IPS-NIHi11 (cell line): ENCODE results near the gene AMZ1.

ENCODE experiments used
- DNase-seq: peaks from one replicate; pipeline ENCODE4 v3.0.0; 2012; ENCODE audit warnings: mixed read lengths, low spot score

The AMZ1 gene, protein sequence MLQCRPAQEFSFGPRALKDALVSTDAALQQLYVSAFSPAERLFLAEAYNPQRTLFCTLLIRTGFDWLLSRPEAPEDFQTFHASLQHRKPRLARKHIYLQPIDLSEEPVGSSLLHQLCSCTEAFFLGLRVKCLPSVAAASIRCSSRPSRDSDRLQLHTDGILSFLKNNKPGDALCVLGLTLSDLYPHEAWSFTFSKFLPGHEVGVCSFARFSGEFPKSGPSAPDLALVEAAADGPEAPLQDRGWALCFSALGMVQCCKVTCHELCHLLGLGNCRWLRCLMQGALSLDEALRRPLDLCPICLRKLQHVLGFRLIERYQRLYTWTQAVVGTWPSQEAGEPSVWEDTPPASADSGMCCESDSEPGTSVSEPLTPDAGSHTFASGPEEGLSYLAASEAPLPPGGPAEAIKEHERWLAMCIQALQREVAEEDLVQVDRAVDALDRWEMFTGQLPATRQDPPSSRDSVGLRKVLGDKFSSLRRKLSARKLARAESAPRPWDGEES

DNA sequence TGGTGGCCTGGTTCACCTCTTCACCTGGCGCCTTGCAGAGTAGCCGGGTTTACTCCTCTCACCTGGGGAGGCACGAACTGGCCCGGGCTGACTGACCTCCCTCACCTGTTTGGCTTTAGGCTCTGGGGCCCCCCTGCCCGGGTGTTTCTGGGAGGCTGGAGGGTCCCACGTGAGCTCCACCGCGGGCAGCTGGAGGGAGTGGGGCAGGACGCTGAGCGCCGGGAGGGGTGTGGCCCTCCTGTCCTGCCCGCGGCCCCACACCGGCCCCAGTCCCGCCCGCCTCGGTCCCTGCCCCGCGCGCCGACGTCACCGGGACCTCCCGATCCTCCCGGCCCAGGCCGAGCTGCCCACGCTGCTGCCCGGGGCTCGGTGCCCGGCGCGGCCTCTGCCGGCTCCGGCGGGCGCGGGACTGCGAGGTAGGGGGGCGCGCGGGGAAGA lies at the start of gene AMZ1:
Gene AMZ1 (plus strand): TSS at position 322 of the 438 bp plus-strand sequence. CDS start 12,250 bp downstream, outside the sequence.
- peak; percentile 73 for DNase-seq

DNA sequence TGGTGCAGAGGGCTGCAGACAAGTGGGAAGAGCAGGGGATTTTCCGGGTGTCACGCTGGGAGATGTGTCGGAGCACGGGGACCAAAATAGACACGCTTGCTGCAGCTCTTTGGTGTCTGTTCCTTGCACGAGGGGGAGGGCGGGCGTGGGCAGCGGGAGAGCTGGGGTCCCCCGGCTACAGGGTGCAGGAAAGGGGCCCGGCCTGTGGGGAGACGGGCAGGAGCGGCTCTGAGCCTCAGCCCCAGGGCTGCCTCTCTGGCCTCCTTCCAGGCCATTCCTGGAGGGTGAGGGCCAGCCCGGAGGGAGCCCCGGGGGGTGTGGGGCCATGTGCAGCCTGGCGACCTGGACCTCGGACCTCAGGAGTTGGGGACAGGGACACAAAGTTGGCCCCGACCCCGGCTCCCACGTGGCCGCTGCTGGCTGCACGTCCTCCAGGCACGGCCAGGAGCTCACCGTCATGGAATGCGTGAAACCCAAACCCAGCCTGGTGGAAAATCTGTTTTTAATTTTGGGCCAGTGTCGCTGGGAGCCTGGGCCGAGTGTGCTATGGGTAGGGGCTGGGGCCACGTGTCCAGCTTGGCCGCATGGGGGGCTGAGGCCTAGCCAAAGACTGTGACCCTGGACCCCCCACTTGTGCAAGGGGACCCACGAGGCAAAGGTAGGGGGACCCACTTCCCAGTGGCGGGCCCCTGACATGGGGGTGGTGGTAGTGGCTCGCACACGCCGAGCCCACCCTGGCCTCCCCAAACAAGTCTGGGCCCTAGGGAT lies 49.6 kb upstream of the AMZ1 start:
- no peak for DNase-seq

DNA sequence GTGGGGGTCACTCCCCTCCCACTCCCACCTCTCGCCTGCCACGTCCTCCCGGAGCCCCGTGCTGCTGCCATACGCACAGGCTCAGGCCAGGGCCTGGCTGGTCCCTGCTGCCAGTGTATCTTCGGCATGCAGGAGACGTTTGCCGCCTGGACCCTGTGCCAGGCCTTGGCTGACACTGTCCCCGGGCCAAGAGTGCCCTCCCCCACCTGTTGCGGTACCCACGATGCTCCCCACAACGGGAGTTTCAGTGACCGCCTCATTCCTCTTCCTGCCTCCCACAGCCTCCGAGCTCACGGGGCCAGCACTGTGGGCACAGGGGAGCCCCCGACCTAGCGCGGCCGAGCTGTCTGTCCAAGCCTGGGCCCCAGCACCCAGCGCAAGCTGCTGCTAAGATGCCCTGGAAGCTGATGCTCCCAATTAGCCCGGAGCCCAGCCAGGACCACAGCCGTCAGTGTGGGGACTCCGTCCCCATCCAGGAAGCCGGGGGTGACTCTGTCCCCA lies 48.8 kb upstream of the AMZ1 start:
- no peak for DNase-seq

DNA sequence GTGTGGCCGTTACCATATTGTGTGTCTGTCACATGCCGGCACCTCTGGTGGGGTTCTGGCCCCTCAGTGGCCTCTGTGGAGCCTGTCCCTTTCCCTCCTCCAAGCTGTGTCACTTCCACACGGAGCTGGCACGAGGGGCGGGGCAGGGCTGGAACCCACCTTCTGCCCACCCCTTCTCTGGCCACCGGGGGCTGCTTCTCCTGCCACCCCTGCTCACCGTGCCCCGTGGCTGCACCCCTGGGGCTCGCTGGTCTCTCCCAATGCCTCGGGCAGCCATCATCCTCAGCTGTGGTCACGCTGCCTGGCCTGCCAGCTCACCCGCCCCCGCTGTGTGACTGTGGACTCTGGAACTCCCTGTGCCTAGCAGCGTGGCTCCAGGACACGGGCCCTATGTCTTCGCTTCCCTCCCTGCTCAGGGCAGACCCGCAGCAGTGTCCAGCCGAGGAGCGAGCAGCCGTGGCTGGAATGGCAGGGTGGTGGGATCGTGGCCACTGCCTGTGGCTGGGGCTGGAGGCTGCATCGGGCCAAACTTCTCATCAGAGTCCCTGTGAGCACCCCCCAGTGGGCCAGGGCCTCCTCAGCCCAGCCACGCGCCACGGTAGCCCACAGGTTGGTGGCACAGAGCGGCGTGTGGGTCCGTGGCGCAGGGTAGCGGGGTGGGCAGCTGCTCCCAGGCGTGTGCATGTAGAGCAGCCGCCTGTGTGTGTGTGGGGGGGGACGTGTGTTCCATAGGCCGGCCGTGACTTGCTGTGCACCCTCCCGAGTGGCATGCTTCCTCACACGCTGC lies 48.1 kb upstream of the AMZ1 start:
- DNase-seq: no peak

DNA sequence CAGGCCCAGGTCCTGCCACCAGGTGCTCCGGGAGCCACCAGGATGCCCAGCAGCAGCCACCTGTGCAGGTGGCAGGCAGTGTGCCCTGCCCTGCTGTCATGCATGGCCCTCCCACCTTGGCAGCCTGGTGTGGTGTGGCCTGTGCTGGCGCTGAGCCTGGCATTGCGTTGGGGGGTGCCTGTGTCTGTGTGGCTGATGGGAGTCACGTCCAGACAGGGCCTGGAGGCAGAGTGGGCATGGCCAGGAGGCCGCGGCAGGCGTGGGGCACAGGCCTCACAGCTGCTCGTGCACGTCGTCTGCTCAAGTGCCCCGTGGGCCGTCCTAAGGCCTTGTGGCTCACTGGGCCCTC lies 47.5 kb upstream of the AMZ1 start:
- DNase-seq: no peak

DNA sequence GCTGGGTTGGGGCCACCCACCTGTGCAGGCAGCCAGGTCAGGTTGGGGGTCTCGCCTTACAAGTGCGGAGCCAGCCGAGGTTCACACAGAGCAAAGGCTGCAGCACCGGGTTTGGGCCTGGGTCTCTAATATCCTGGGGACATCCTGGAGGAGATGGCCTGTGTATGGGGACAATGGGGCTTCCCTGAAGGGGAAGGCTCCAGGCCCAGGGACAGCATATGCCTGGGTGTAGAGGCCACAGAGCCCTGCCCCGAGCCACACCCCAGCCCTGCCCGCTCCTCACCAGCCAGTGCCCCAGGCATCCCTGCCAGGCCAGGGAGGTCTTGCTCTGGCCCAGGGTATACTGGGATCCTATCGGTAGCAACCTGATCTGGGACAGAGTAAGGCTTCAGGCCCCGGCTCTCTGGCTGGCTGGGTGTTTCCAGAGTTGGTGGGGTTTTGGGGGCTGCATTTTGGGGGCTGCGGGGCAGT lies 47.1 kb upstream of the AMZ1 start:
- no peak for DNase-seq

DNA sequence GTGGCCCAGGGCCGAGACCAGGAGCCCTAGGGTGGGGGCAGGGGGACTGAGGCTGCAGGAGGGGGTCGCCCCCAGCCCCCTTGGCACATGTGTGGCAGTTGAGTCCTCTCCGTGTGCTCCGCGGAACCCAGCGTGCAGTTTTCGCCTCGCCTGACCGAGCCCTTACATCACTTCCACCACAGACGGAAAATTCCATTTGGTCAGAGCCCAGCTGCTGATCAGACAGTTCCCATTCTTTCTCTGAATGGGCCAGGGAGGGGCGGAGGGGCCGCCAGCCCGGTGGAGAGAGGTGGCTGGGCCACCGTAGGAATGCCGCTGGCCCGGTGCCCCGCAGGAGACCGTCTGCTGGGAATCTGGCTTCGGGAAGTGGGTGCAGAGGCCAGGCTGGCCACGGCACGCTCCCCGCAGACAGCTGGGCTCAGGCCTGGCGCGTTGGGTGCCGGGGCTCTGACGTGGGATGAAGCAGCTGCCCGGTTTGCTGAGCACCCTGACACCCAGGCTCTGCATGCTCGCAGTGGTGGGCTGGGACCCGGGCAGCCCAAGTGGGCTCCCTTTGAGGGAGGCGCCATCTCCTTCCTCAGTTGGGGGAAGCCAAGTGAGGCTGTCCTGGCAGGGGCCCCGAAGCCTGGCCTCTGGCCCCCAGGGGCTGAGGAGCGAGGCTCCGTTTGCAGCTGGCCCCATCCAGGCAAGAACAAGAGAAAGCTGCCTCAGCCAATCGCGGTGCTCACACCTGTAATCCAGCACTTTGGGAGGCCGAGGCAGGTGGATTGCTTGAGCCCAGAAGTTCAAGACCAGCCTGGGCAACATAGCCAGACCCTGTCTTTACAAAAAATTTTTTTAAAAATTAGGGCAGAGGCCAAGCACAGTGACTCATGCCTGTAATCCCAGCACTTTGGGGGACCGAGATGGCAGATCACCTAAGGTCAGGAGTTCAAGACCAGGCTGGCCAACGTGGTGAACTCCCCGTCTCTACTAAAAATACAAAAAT lies 46.3 kb upstream of the AMZ1 start:
- DNase-seq: peak; percentile 86

DNA sequence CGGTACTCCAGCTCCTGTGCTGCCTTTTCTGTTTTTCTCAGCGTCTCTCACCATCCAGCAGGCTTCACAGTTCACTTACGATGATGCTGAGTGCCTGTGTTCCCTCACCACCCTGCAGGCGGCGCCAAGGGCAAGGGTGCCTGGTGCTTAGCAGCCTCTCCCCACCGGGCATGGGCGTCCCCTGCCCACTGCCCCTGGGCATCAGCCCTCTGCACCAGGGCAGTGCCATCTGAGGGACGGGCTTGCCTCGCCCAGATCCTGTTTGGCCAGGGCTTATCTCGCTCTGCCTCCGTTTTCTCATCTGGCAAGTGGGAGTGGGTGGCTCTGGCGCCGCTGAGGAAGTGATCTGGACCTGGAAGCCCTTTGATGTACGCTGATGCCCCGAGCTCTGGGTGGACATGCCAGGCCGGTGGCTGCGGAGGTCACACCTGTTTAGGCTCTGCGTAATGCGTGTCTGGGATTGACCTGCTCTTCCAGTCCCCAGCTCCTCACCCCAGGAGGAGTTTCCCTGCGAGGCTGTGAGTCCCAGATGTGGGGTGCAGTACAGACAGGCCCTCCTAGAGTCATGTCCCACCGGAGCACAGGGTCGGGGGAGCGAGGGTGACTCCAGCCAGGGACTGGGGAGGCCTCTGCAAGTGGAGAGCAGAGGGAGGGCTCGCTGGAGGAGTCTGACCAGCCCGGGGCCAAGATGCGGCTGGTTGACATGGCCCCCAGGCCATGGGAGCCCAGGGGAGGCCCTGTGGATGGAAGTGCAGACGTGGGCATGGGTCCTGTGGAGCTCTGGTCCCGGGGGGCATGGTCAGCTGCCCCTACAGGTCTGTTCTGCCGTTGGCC lies 44.4 kb upstream of the AMZ1 start:
- no peak for DNase-seq

DNA sequence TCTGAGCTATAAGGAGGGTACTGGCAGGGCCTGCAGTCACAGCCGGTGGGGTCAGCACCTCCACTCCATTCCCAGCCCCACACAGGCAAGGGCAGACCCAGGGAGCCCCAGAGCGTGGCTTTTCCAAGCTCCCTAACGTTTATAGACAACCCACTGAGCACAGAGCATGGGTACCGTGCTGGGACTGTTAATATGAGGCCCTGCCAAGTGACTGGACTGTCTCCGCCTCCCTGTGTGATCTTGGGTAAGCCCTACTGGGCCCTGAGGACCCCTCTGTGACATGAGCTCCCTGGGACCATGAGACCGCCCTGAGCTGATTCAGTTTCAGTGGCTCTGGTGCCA lies 43.8 kb upstream of the AMZ1 start:
- no peak for DNase-seq

DNA sequence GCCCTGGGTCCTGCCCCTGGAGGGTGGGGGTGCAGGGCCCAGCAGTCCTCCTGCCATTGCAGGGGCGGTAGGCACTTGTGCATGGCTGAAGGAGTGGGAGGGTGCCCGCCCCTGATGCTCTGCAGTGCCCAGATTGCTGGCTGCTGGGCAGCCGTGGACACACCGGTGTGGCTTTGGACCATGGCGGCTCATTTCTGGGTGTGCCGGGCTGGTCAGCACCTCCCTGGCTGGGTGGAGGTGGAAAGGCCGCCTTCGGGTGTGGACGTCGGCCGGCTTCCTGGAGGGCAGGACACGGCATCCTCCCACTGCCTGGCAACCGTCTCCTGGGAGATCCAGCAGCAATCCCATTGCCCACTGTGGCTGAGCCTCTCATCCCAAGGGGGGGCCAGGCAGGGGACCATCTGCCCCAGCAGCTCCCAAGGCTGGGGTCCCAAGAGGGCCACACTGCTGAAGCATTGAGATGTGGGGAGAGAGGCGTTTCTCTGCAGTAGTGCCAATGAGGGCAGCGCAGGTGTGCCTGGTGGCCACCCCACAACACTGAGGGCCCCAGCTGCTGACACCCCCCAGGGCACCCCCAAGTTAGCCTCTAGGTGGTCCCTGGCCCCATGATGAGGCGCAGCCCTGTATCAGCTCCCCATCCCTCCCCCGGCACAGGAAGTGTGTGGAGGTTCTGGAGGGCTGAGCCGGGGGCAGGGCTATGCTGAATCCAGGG lies 43.3 kb upstream of the AMZ1 start:
- DNase-seq: no peak

DNA sequence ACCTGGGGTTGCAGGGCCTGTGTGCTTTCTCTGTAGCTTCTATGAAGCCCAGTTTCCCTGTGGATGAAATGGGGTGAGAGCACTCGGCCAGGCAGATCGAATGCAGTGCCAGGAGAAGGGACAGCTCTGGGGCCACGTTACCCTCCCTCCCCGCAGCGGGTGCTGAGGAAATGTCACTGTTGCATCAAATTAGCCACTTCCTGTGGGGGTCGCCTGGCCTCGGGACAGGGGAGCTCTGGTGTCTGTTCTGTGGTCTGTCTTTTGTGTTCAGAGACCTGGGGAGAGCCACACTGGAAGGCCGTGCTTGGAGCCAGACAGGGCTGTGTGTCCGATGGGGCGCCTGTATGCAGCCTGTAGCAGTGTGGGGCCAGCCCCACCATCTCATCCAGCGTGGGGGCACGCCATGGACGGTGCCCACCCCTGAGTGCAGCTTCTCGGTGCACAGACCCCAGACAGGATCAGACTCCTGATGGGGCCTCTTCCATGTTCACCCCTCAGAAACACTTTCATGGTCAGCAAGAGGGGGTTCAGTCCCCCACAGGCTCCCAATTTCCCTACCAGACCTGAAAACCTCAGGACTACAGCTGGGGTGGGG lies 42.6 kb upstream of the AMZ1 start:
- no peak for DNase-seq

DNA sequence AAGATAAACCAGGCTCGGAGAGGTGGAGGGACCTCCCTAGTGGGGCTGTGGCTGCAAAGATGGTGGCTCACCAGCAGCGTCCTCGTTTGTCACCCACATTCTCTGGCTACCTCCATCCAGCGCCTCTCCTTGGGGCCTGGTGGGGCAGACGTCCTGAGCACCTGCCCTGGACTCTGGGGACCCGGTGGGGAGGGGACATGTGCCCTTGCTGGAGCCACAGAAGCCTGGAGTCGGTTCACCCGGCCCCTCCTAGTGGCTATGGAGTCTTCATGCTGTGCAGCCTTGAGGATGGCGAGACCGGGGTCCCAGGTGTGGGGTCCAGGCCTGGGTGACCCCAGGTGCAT lies 41.7 kb upstream of the AMZ1 start:
- no peak for DNase-seq

DNA sequence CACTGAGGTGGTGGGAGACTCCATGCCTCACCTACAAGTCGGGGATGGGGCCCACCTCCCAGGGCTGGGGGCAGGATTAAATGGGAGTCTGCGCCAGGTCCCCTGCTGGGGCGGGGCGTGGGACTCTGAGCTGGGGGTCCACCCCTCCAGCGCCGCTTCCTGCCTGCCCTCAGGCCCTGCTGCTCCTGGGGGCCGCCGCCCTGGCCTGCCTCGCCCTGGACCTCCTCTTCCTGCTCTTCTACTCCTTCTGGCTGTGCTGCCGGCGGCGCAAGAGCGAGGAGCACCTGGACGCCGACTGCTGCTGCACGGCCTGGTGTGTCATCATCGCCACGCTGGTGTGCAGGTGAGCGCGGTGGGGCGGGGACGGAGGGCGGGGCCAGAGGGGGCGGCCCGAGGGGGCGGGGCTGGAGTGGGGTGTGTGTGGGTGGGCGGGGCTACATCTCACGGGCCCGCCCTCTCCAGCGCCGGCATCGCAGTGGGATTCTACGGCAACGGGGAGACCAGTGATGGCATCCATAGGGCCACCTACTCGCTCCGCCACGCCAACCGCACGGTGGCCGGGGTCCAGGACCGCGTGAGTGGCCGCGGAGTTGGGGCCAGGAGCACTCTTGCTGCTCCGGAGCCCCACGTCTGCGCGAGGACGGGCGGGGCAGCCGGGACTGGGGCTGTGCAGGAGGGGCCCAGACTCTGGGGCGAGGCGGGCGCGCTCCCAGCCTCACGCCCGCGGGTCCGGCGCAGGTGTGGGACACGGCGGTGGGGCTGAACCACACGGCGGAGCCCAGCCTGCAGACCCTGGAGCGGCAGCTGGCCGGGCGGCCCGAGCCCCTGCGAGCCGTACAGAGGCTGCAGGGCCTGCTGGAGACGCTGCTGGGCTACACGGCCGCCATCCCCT lies 41.1 kb upstream of the AMZ1 start:
- DNase-seq: peak; percentile 93

DNA sequence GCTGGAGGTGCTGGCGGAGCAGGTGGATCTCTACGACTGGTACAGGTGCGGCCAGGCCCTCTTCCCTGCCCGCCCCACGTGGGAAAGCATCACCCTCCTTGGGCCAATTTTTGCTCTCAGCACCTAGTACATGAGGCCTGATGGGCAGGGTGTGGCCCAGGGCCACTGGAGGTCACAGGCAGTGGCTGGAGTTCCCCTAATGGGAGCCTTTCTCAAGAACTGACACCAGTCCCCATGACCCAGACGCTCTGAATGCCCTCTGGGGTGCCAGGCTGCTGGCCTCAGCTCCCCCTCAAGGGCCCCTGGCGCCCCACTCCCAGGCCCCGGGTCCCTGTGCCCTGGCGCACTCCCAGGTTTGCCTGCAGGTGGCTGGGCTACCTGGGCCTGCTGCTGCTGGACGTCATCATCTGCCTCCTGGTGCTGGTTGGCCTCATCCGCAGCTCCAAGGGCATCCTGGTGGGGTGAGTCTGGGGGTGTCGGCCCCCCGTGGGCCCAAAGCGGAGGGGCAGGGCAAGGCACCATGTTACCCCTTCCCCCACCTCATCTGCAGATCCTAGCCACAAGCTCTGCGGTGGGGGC lies 40.3 kb upstream of the AMZ1 start:
- DNase-seq: no peak

DNA sequence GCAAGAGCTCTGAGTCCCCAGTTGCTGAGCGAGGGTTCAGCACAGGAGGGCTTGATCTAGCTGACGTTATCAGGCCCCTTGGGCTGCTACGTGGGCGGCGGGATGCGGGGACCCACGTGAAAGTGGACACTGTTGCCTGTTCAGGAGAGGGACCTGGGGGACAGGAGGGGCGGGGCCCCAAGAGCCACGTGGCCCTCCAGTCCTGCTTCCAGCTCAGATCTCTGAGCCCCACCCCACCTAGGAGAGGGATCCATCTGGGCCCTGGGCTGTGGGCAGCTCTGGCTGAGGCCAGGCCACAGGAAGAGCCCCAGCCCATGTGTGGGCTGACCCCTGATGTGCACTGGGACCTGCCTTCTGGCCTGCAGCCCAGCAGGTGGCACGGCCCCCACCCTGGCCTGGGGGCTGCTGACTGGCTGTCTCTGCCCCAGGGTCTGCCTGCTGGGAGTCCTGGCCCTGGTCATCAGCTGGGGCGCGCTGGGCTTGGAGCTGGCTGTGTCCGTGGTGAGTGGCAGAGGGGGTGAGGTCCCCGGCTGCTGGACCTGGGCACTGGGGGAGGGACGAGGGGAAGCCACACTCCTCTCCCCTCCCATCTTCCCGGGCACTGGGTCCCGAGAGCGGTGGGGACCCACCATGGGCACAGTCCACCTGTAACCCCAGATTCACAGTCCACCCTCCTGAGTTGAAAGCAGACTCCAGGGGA lies 38.7 kb upstream of the AMZ1 start:
- DNase-seq: no peak

DNA sequence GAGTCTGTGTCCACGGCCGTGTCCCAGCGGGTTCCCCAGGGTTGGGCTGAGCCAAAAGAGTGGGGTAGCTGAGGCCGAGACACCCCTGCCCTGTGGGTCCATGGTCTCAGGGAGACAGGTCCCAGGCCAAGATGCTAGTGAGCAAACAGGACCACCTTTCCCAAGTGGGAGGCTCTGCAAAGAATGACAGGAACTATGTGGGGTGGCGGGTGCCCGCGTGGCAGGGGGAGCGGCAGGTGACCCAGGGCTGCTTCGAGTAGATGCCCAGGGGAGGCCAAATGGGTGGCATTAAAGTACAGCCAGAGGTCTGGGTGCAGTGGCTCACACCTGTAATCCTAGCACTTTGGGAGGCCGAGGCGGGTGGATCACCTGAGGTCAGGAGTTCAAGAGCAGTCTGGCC lies 38.0 kb upstream of the AMZ1 start:
- no peak for DNase-seq

DNA sequence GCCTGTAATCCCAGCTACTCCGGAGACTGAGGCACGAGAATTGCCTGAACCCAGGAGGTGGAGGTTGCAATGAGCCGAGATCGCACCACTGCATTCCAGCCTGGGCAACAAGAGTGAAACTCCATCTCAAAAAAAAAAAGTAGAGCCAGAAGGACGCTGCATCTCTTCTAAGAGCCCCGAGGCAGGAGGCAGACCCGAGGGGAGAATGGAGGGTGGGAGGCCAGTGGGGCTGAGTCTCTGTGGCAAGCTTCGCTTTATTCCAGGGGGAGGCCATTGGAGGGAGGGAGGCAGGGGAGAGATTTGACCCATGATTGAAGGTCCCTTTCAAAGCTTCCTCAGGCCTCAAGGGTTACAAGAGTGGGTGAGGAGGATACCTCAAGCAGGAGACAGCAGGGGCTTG lies 37.6 kb upstream of the AMZ1 start:
- no peak for DNase-seq
